Bronchial epithelial cell (primary cell): ENCODE data around the gene SEC16B. TPM values are rescaled to one million over a fixed set of nuclear protein-coding genes. Genes with fewer than 3 reads are reported as not detected.

Source experiments
- DNase-seq: peaks from one replicate; pipeline ENCODE4 v3.0.0-alpha.2; 2010; ENCODE audit warnings: low read depth
- FAIRE-seq: peaks from 2 replicates; lab custom pipeline; 2011; peaks lifted over from hg19 to GRCh38; lab: Jason Lieb, UNC
- H3K27me3 ChIP-seq: 2 replicates; pipeline ENCODE4 v1.5.1; 2011; ENCODE audit warnings: low read length; ENCODE audit not compliant: control insufficient read depth, insufficient read depth
- H3K36me3 ChIP-seq: 2 replicates; pipeline ENCODE4 v1.5.1; 2011; ENCODE audit warnings: low read length; ENCODE audit not compliant: control insufficient read depth, insufficient read depth
- H3K4me3 ChIP-seq: 2 replicates; pipeline ENCODE4 v1.5.1; 2011; ENCODE audit warnings: mild to moderate bottlenecking, low read depth, low read length, control low read depth
- CTCF ChIP-seq: IDR thresholded peaks from 2 replicates; pipeline ENCODE4 v1.5.1; 2011; ENCODE audit warnings: mild to moderate bottlenecking, moderate library complexity, low read length, control low read depth, inconsistent platforms; ENCODE audit not compliant: insufficient read depth, severe bottlenecking
- total RNA-seq: library from RNA; depleted of rRNA; stranded (reverse); fragments of >200 nt; gene quantifications from 2 replicates; pipeline ENCODE4 v1.2.1, GENCODE V29; 2014

The SEC16B gene
- total RNA-seq, 1 donor from 2014 or later = 0.26 TPM

DNA sequence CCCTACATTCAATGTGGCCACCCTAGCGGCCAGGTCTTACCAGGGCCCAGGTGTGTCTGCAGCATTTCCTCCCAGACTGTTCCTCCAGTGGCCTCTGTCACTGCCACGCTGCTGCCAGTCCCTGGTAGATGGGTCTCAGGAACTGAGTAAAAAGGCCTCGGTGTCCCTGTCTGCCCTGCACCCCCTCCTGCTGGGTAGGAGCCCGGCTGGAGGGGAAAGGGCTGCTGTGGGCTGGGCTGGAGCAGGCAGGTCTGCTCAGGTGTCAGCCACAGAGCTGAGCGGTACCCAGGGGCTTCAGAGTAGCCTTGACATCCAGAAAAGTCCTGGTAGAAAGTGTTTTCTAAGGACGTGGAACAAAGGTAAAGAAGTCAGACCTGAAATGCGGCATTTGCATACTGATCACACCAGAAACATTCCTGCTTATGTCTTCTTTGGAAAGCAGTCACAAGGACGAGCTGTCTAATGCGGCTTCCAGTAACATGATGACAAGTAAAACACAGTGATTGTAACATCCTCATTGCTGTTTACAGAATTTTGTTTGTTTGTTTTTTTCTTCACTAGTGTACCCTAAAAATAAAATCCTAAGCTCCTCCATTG, 32.6 kb downstream of the SEC16B start:
- DNase-seq = no peak
- no peaks in the 10 kb centered on the region for H3K27me3 ChIP-seq
- TF ChIP-seq CTCF = no peak
- no peaks in the 10 kb centered on the region for H3K36me3 ChIP-seq
- no peak for FAIRE-seq
- H3K4me3 ChIP-seq = no peak overlapping the region

DNA sequence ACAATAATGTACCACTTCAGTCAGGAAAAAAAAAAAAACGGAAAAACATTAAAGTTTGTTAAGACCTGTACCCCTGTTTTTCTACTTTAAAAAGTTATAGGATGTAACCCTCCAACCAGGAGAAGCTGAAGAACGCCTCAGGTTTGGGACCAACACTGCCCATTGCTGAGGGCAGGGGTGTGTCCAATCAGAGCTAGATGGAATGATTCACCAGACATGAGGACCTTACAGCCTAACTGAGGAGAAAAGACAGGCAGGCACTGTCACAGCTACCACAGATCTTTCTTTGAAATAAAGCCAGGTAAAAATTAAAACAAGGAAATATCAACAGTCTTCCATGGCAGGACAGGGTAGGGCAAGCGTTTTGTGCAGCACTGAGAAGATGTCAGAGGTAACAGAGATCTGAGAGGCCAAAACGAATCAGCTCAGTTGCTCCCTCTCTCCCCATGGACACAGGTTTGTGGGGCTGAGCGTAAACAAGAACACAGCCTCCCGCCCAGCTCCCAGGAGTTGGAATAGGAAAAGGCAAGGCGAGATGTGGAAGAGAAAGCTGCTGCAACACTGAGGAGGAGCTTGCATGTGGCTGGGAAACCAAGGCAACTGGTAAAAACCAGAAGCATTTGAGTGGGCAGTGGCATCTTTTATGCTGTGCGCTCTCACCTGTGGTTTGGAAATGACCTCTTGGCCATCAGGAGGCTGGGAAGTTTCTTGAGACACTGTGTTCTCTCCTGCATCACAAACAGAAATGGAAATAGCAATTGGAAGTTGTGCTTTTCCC, 34.0 kb downstream of the SEC16B start:
- H3K36me3 ChIP-seq = no peaks in the 10 kb centered on the region
- TF ChIP-seq CTCF = no peak
- H3K4me3 ChIP-seq = no peak overlapping the region
- FAIRE-seq (no peak), DNase-seq (no peak)
- no peaks in the 10 kb centered on the region for H3K27me3 ChIP-seq

GRCh38 chr1:177934927-177935326, 34.9 kb downstream of the SEC16B start:
- FAIRE-seq (no peak), DNase-seq (no peak)
- TF ChIP-seq CTCF = no peak
- Histone ChIP-seq H3K4me3 (no peak overlapping the region), H3K27me3 (no peaks in the 10 kb centered on the region), H3K36me3 (no peaks in the 10 kb centered on the region)

- no peak for TF ChIP-seq CTCF
- no peak for DNase-seq
- Histone ChIP-seq H3K36me3 (no peaks in the 10 kb centered on the region), H3K27me3 (no peaks in the 10 kb centered on the region), H3K4me3 (no peak overlapping the region)
- FAIRE-seq = no peak
These were observed 35.4 kb downstream of the SEC16B start for GRCh38 chr1:177934461-177934860.

GRCh38 chr1:177933881-177934280, 36.0 kb downstream of the SEC16B start:
- Histone ChIP-seq H3K27me3 (no peaks in the 10 kb centered on the region), H3K36me3 (no peaks in the 10 kb centered on the region), H3K4me3 (no peak overlapping the region)
- DNase-seq (no peak), FAIRE-seq (no peak)
- no peak for TF ChIP-seq CTCF
